GM21737 (cell line): ENCODE data around the gene RABL2A.
"Not testable (repeated sequence)": the region's sequence is repeated elsewhere in the genome, so short reads cannot be mapped to it uniquely, and the experiment has no call there.

ENCODE experiments used
- ATAC-seq: cut with Tn5 transposase; IDR thresholded peaks from one replicate; pipeline ENCODE4 v1.9.1; 2021; ENCODE audit warnings: mild to moderate bottlenecking, moderate library complexity; ENCODE audit not compliant: unreplicated experiment

RABL2A gene

DNA sequence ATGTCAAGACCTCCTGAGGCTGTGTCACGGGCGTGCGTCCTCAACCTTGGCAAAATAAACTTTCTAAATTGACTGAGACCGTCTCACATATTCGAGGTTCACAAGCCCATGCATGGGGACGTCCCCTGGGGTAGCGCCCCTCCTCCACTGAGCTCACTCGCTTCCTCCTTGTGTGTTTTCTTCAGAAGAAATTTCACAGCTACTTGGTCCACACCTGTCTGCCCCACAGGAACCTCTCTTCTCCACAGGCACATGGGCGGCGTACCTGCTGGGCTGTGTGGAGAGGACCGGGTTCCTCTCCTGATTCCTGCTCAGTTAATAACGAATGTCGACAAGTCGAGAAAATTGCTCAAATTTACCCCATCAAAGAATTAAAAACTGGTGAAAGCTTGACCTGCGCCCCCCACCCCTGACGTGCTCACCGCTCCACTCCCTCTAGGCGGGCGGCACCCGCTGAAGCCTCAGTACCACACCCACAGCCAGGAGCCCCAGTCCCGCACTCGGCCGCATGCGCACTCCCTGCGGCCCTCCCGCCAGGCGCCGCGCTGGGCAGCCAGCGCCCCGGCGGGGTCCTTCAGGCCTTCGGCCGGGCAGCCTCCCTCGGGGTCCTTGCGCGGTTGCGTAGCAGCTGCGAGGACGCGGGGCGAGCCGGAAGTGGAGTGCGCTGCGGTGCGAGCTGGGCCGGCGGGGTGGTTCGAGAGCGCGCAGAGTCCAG is at the start of gene RABL2A:
Gene RABL2A, plus strand, starts transcription at position 651 of the 715 bp plus-strand sequence. CDS start 1,341 bp downstream, outside the sequence.
- ATAC-seq: peak; percentile 93

DNA sequence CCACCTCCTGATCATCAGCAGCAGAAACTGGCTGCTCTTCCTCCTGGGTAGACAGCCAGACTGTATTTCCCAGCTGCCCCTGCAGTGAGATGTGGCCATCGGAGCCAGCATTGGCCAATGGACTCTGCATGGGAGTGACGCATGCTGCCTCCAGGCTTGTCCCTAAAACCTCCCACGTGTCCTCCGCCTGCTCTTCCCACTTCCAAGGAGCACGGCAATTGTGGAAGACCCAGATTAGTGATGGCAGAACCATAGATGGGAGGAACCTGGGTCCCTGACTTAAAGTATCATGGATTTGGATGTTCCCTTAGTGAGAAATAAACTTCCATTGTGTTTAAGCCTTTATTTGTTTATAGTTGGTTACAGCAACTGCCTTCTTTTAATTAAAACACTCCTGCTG is 48.6 kb upstream of the RABL2A start:
- ATAC-seq: not testable (repeated sequence)

- not testable (repeated sequence) for ATAC-seq
Observed at GRCh38 chr2:113582473-113582872, 44.6 kb upstream of the RABL2A start.

DNA sequence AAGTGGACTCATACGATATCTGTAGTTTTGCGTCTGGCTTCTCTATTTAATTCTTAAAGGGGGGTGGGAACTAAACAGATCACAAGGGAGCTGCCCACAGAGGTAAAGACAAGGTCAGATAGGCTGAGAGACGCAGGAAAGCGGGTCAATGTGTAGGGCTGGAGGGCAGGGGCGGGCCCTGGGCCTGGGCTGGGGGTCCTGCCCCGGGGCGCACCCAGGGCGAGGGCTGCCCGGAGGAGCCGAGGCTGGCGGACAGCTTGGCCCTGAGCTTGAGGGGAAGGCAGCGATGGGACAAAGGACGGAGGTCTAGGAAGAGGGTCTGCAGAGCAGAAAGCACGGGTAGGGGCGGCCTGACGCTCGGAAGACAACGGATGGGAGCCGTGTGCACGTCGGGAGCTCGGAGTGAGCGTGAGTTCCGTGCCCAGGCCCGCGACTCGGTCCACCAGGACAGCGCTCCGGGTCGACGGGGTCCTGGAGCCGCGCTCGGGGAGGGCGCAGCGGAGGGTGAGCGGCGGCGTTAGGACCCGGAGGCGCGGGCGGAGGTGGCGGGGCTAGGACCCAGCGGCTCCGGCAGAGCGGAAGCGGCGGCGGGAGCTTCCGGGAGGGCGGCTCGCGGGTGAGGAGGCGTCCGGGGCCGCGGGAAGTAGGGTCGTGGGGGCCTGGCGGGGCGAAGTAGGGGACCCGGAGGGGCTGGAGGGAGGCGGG is 43.4 kb upstream of the RABL2A start:
- not testable (repeated sequence) for ATAC-seq

DNA sequence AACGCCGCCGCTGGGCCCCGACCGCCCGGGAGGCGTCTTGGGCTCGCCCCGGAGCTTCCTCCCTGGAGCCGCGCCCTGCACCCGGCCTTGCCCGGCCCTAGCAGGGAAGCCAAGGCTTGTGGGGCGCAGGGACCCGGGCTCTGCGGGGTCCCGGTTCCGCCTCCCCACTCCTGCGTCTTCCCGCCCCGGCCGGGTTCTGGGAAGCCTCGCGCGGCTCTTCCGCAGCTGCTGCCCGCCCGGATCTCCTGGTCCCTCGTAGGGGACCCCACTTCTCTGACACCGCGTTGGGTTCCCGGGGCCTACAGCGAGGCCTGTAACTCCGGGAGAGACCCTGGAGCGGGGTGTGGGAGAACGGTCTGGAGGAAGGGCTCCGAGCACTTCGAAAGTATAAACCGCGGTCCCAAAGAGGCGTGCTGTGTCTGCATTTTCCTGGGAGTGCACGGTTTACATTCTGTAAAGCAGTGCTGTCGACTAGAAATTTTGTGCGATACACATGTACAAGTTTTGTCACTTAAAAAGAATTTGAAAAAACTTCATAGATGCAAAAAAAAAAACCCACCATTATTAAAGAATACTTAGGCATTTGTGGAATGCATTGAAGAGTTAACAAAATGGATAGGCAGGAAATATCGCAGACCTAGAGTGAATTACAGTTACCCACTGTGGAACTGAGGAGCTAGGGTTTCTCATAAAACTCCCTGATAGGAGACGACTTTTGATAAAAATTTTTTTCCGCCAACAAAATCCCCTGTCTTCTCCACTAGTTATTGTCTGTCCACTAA is 42.6 kb upstream of the RABL2A start:
- not testable (repeated sequence) for ATAC-seq

- ATAC-seq: not testable (repeated sequence)
Observed at GRCh38 chr2:113587201-113587600, 39.9 kb upstream of the RABL2A start.

DNA sequence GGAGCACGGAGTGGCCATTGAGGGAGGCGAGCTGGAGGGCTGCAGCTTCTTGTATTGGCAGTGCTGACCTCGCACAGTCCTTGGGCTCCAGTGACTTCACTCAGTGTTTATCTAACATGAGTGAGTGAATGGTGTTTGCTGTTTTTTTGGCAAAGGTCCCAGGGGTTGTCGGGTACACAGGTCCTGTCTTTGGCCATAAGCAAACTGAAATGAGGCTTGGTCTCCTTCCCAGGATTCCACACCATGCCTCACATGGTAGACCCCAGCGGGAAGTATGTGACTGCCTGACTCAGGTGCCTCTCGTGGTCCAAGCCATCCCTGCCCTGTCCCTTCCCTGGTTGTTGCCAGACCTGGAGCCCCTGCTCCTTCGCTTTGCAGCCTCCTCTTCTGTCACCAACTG is 37.5 kb upstream of the RABL2A start:
- ATAC-seq: not testable (repeated sequence)

GRCh38 chr2:113591926-113592325 is 35.1 kb upstream of the RABL2A start:
- not testable (repeated sequence) for ATAC-seq

- ATAC-seq: not testable (repeated sequence)
Observed at GRCh38 chr2:113593280-113593679, 33.8 kb upstream of the RABL2A start.

GRCh38 chr2:113595725-113596124 is 31.3 kb upstream of the RABL2A start:
- not testable (repeated sequence) for ATAC-seq

DNA sequence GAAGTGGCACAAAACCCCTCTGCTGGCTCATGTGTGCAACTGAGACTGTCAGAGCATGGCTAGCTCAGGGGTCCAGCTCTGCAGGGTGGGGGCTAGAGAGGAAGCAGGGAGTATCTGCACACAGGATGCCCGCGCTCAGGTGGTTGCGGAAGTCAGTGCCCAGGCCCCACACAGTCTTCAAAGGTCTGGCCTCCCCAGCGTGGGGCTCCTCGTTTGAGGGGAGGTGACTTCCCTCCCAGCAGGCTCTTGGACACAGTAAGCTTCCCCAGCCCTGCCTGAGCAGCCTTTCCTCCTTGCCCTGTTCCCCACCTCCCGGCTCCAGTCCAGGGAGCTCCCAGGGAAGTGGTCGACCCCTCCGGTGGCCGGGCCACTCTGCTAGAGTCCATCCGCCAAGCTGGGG is 29.9 kb upstream of the RABL2A start:
- not testable (repeated sequence) for ATAC-seq

- not testable (repeated sequence) for ATAC-seq
Observed at GRCh38 chr2:113597572-113597971, 29.5 kb upstream of the RABL2A start.

GRCh38 chr2:113598180-113598579 is 28.9 kb upstream of the RABL2A start:
- not testable (repeated sequence) for ATAC-seq

DNA sequence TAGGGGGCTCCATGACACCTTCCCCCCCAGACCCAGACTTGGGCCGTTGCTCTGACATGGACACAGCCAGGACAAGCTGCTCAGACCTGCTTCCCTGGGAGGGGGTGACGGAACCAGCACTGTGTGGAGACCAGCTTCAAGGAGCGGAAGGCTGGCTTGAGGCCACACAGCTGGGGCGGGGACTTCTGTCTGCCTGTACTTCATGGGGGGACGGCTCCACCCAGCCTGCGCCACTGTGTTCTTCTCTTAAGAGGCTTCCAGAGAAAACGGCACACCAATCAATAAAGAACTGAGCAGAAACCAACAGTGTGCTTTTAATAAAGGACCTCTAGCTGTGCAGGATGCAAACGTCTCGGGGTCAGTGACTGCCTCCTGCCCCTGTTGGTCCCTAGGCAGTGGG is 28.3 kb upstream of the RABL2A start:
- ATAC-seq: not testable (repeated sequence)

DNA sequence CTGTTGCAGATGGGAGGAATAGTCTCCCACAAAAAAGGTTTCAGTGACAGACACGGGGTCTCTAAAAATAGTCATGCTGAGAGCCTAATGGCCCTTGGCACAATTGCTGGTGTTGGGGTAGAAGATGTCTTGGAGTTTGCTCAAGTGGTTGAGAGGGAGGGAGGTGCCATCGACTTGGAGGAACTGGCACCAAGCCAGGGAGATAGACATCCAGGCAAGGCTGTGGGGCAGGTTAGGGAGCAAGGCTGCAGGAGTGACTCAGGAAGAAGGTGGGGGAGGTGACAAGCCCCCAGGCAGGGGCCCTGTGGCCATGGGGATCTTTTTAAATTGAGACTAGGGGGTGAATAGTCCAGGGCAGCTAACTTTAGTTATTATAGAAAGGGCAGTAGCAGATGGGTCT is 27.9 kb upstream of the RABL2A start:
- not testable (repeated sequence) for ATAC-seq

GRCh38 chr2:113602040-113602769 is 24.9 kb upstream of the RABL2A start:
- ATAC-seq: not testable (repeated sequence)

DNA sequence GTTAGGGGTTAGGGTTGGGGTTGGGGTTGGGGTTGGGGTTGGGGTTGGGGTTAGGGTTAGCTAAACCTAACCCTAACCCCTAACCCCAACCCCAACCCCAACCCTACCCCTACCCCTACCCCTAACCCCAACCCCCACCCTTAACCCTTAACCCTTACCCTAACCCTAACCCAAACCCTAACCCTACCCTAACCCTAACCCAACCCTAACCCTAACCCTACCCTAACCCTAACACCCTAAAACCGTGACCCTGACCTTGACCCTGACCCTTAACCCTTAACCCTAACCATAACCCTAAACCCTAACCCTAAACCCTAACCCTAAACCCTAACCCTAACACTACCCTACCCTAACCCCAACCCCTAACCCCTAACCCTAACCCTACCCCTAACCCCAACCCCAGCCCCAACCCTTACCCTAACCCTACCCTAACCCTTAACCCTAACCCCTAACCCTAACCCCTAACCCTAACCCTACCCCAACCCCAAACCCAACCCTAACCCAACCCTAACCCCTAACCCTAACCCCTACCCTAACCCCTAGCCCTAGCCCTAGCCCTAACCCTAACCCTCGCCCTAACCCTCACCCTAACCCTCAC is 24.1 kb upstream of the RABL2A start:
- no peak for ATAC-seq

GRCh38 chr2:113603467-113604084 is 23.5 kb upstream of the RABL2A start:
- peak; percentile 83 for ATAC-seq

- ATAC-seq: not testable (repeated sequence)
Observed at GRCh38 chr2:113604085-113604477, 23.0 kb upstream of the RABL2A start.

DNA sequence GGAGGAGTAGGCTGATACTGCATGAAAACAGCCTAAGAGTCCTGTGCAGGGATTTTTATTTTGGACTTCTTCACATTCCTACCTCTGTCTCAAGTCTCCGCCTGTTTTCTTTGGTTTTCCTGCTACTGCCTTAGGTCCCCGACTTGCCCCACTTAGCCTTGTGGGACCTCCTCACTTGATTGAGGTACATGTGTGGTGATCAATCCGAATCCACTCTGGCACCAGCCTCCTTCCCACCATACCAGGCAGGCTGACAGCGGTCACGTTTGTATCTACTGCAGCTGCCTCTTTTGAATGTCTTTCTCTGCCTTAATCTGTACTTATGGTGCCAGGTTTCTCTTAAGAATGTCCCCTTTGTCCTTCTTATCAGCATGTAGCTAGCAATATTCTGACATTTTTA is 22.4 kb upstream of the RABL2A start:
- ATAC-seq: not testable (repeated sequence)
